ENCODE measurements around the gene ZMYM5. TPM values are rescaled to one million over a fixed set of nuclear protein-coding genes. Genes with fewer than 3 reads are reported as not detected.

ZMYM5 gene
- total and polyA plus RNA-seq, 9 of the 15 experiments (the other 6 are each of a cell fraction or from before 2014, with no cell fraction given): 5.4 to 11.9 (median 7.8) TPM

GRCh38 chr13:19863323-19864023 is at the start of gene ZMYM5 (continued):
- TF ChIP-seq HINFP (tag; conservative IDR thresholded peaks at IDR 0.05; ENCODE audit: low read depth): no peak
- TF ChIP-seq MLLT1 (IDR thresholded peaks at IDR 0.05): no peak; a peak in 1 of 4 replicates
- TF ChIP-seq FIP1L1 (IDR thresholded peaks at IDR 0.05; ENCODE audit: low read depth, low read length, poor library complexity, severe bottlenecking): no peak
- no peak for TF ChIP-seq USF1 (CRISPR knock-in tag; IDR thresholded peaks at IDR 0.05)
- TF ChIP-seq CREB5 (CRISPR knock-in tag; IDR thresholded peaks at IDR 0.05): no peak
- TF ChIP-seq PRPF4 (IDR thresholded peaks at IDR 0.05; ENCODE audit: insufficient read depth, low read depth, low read length, poor library complexity, severe bottlenecking): no peak
- TF ChIP-seq RFX5 (IDR thresholded peaks at IDR 0.05; ENCODE audit: low read depth, low read length): no peak
- no peak for TF ChIP-seq ZNF224 (CRISPR knock-in tag; IDR thresholded peaks at IDR 0.05)
- TF ChIP-seq FOXO4 (CRISPR knock-in tag; IDR thresholded peaks at IDR 0.05): no peak
- TF ChIP-seq ZNF668 (CRISPR knock-in tag; IDR thresholded peaks at IDR 0.05): no peak
- TF ChIP-seq DMBX1 (CRISPR knock-in tag; IDR thresholded peaks at IDR 0.05; ENCODE audit: borderline replicate concordance): no peak
- TF ChIP-seq ZNF551 (CRISPR knock-in tag; IDR thresholded peaks at IDR 0.05): no peak
- no peak for TF ChIP-seq ZNF444 (CRISPR knock-in tag; IDR thresholded peaks at IDR 0.05)
- TF ChIP-seq MTA1 (IDR thresholded peaks at IDR 0.05; ENCODE audit: borderline replicate concordance): no peak
- TF ChIP-seq ZBTB49 (CRISPR knock-in tag; IDR thresholded peaks at IDR 0.05; ENCODE audit: borderline replicate concordance): no peak
